T-helper 2 cell treated with Interferon-gamma antibody and Interleukin-4, amounts not matched to agents 100 ng/mL and 5 ng/mL, for 36 hours (primary cell): ENCODE measurements around the gene RILP. TPM values are rescaled to one million over a fixed set of nuclear protein-coding genes. Genes with fewer than 3 reads are reported as not detected.

Experiments used
- intact Hi-C: fragments of 100-400 bp; cut with micrococcal nuclease; formaldehyde crosslinking; loops from one replicate; pipeline ENCODE4 v1.15.1; 2023
- total RNA-seq: library from RNA; stranded (reverse); gene quantifications from 2 replicates; pipeline ENCODE4 v1.2.3, GENCODE V29; 2022

Gene RILP
- total RNA-seq, 1 donor from 2014 or later = 4.9 TPM

DNA sequence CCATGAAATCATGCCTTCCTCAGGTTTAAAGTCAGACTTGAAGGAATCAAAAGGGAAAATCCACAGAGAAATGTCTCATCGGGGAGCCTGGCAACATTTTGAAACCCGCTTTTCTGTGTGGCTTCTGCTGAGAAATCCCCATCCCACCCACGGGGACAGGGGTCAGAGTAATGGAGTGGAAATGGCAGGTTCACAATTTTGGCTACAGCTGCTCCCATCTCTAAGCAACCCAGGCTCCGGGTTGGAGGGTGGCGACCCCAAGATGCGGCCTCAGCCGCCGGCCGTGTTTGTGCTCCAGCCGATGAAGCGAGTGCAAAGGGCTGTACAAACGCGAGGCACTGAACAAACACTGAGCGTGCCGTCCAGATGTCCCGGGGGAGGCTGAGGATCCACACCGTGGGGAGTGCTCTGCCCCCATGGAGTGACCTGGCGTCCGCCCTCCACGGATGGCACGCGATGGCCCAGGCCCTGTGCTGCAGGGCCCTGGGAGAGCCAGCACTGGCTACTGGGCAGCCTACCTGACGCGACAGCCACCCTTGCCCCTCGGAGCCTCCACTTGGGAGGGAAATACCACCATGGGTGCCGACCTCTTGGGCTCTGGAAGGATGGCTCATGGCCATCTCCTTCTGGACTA lies 43.2 kb downstream of the RILP start:
- intact Hi-C loops = no loop called here

DNA sequence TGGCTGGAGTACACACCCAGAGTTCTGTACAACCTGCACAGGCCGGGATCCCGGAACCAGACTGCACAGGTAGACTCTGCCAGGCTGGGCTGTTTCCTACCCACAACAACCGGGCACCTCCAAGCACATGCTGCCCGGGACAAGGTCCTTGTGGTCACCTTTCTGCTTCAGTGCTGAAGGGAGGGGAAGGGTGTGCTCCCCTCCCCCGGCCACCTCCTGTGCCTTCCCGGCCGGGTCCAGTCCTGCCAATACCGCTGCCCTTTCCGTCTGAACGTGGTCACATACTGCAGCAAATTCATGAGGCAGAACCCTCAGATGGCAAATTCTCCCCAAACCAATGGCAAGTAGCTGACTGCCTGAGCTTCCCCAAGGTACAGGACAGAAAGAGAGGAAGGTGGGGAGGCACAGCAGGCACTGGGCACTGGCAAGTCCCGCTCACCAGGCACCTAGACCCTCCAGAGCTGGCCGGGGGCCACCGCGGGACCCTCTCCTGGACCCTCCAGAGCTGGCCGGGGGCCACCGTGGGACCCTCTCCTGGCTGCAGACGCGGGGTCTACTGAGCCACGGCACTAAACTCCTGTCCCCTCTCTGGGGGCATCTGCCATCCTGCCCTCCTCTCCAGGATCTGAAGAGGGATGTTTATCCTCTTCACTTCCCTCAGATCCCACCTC lies 43.9 kb downstream of the RILP start:
- intact Hi-C loops = no loop called here

DNA sequence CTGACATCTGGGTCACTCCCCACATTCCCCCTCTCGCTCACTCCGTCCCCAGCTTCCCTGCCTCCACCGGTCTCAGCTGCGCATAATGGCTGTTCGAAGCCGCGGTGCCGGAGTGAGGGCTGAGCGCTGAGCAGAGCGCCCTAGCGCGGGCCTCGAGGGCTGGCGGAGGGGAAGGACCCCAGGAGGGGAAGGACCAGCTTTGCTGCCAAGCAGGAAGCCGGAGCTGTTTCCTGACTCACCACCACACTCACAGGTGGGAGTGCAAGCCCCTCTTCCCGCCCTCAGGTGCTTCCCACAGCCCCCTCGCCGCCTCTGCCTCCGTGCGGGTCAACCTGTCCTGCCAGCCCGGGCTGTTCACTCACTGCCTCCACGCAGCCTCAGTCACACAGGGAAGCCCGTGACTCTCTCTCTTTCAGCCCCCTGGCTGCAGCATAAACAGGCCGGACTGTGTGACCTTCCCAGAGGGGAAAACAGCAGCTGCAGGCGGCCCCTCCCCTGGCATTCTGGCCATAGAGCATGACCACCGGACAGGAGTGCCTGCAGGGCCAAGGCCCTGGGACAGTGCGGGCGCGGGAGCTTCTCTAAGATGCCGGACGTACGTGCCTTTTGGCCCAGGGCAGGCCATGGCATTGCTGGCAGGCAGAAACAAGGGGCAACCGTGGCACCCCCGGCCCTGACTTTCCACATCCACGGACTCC lies 44.7 kb downstream of the RILP start:
- intact Hi-C loops = no loop called here

DNA sequence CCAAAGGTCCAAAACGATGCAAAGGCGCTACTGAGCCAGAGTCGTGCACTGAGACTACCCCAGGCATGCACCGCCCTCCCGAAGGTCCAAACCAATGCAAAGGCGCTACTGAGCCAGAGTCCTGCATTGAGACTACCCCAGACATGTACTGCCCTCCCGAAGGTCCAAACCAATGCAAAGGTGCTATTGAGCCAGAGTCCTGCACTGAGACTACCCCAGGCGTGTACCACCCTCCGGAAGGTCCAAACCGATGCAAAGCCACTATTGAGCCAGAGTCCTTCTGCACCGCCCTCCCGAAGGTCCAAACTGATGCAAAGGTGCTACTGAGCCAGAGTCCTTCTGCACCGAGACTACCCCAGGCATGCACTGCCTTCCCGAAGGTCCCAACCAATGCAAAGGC lies 48.1 kb downstream of the RILP start:
- intact Hi-C loops = no loop called here

DNA sequence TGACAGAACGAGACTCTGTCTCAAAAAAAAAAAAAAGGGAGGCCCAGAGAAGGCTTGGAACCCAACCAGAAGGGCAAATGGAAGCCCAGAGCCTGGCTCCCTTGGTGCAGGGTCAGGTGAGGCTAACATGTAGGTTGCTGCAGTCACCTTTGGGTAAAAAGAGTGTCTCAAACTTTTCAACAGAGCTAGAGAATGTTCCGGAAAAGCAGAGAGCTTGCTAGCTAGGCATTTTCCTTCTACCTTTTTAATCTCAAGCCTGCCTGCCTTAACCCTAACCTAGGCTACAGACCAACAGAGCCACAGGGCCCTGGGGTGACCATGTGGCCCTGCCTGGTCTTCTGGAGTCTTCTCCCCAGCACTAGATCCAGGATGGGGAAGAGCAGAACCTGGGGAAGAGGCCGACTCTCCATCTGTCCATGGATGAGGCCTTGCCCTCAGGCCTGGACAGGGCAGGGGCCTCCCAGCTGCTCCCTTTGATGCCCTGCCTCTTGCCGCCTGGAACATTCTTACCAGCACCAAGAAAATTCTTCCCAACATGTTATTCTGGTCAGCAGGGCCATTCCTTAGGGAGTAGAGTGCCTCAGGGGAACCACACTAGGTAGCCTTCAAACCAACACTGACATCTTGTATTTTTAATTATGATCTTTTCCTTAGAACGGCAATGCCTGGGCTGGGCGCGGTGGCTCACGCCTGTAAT lies 51.1 kb downstream of the RILP start:
- intact Hi-C loops = no loop called here

DNA sequence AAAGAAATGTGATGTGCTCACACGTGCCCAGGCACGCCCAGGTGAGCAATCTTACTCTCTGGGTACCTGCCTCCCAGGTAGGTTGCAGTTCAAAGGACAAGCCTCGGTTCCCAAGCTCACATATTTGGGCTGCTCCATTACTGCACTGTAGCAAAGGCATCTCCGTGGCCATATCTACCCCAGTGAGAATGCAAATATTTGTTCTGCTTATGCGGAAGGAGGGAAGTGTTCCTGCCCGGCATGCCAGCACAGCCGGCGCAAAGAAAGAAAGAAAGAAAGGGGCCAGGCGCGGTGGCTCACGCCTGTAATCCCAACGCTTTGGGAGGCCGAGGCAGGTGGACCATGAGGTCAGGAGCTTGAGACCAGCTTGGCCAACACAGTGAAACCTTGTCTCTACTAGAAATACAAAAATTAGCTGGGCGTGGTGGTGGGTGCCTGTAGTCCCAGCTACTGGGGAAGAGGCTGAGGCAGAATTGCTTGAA lies 51.8 kb downstream of the RILP start:
- intact Hi-C loops = no loop called here

Other genes starting within 250 kb of the RILP start
- 393 and 400 TPM in 2 replicates for gene YWHAE, start 249.6 kb downstream of the RILP start, total RNA-seq
- gene CRK, start 193.6 kb downstream of the RILP start, total RNA-seq = 19.6 and 19.9 TPM in 2 replicates
- 36.1 and 37.9 TPM in 2 replicates for gene MYO1C, start 157.2 kb downstream of the RILP start, total RNA-seq
- gene INPP5K, start 133.3 kb downstream of the RILP start, total RNA-seq = 42.2 and 43.8 TPM in 2 replicates
- gene PITPNA, start 87.1 kb downstream of the RILP start, total RNA-seq = 53.6 and 59.6 TPM in 2 replicates
- 0.41 and 0.43 TPM in 2 replicates for gene SLC43A2, start 21.0 kb downstream of the RILP start, total RNA-seq
- 1.1 and 1.6 TPM in 2 replicates for gene SCARF1, start 4.1 kb downstream of the RILP start, total RNA-seq
- 374 and 375 TPM in 2 replicates for gene PRPF8, start 35.0 kb upstream of the RILP start, total RNA-seq
- 0.07 and 0.11 TPM in 2 replicates for gene TLCD2, start 60.5 kb upstream of the RILP start, total RNA-seq
- 41.0 and 42.4 TPM in 2 replicates for gene WDR81, start 74.8 kb upstream of the RILP start, total RNA-seq
- 0.36 and 0.48 TPM in 2 replicates for gene SERPINF2, start 93.0 kb upstream of the RILP start, total RNA-seq
- 0.32 TPM in 1 of 2 replicates, not detected in the other for gene SERPINF1, start 112.2 kb upstream of the RILP start, total RNA-seq
- 35.8 and 36.6 TPM in 2 replicates for gene SMYD4, start 180.0 kb upstream of the RILP start, total RNA-seq
- gene RPA1, start 180.1 kb upstream of the RILP start, total RNA-seq = 234 and 238 TPM in 2 replicates